Measurements from ENCODE around the gene OXLD1.

- TF ChIP-seq CTCF (IDR thresholded peaks at IDR 0.05) (no peak), ZFX (IDR thresholded peaks at IDR 0.05; ENCODE audit: borderline replicate concordance) (no peak)
Observed at GRCh38 chr17:81703747-81704654, 37.6 kb upstream of the OXLD1 start.

Measured in 22Rv1 (cell line).